Fibroblast of the aortic adventitia (primary cell): Measurements from ENCODE around the gene CBY2. TPM values are rescaled to one million over a fixed set of nuclear protein-coding genes. Genes with fewer than 3 reads are reported as not detected.
A peak's percentile ranks its signal among the peaks of the same experiment; 100 is the strongest.

ENCODE experiments used
- DNase-seq: peaks from one replicate; pipeline ENCODE4 v3.0.0-alpha.2; 2010; ENCODE audit warnings: low read depth
- H3K4me3 ChIP-seq: 2 replicates; pipeline ENCODE4 v1.5.1; 2011; ENCODE audit warnings: low read depth, mild to moderate bottlenecking, control low read depth, low read length, moderate library complexity
- total RNA-seq: library from RNA; depleted of rRNA; stranded (reverse); fragments of >200 nt; gene quantifications from 2 replicates; pipeline ENCODE4 v1.2.3, GENCODE V29; 2012; ENCODE audit warnings: low replicate concordance
- TF ChIP-seq, protein P1 (sequence below): IDR thresholded peaks from 2 replicates; pipeline ENCODE4 v1.5.1; 2011; ENCODE audit warnings: mild to moderate bottlenecking, low read length, control low read depth, inconsistent platforms; ENCODE audit not compliant: insufficient read depth

CBY2 gene
- total RNA-seq, 1 donor, result not detected

DNA sequence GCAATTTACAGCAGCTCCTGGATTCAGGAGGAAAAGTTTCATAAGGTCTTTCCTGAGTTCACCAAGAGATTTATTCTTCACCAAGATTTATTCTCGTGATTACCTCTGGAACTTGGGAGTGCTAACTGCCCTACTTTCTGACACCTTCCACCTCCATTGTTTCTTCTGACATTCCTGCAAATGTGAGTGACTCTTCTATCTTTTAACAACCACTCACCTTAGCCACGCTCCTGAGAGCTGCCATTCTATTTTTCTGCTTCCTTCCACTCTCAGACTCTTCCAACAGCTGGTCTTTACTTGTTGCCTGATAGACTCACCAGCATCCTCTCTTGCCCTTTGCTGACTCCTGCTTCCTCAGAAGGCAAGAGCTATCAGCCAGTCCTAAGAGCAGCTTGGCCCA lies 11.5 kb upstream of the CBY2 start:
- TF ChIP-seq, protein P1, sequence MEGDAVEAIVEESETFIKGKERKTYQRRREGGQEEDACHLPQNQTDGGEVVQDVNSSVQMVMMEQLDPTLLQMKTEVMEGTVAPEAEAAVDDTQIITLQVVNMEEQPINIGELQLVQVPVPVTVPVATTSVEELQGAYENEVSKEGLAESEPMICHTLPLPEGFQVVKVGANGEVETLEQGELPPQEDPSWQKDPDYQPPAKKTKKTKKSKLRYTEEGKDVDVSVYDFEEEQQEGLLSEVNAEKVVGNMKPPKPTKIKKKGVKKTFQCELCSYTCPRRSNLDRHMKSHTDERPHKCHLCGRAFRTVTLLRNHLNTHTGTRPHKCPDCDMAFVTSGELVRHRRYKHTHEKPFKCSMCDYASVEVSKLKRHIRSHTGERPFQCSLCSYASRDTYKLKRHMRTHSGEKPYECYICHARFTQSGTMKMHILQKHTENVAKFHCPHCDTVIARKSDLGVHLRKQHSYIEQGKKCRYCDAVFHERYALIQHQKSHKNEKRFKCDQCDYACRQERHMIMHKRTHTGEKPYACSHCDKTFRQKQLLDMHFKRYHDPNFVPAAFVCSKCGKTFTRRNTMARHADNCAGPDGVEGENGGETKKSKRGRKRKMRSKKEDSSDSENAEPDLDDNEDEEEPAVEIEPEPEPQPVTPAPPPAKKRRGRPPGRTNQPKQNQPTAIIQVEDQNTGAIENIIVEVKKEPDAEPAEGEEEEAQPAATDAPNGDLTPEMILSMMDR, result no peak
- no peak for DNase-seq
- no peak overlapping the region for H3K4me3 ChIP-seq

DNA sequence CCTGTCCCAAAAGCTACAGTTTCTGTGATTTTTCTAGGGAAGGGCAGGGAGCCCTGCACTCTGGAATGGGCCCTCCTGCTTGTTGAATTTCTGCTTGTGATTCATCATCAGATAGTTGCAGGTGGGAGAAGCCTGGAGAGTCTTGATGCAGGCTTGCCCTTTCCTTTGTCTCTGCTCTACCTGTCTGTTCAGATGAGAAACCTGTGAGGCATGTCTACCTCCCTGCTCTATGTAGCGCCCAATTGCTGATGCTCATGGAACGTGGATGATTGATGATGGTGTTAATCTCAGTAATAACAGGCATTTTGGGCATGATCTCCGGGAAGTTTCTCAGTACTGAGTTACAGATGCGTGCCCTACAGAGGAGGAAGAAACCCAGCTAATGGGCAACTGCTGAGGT lies 10.9 kb upstream of the CBY2 start:
- TF ChIP-seq, protein P1, result no peak
- DNase-seq, result no peak
- H3K4me3 ChIP-seq, result no peak overlapping the region

DNA sequence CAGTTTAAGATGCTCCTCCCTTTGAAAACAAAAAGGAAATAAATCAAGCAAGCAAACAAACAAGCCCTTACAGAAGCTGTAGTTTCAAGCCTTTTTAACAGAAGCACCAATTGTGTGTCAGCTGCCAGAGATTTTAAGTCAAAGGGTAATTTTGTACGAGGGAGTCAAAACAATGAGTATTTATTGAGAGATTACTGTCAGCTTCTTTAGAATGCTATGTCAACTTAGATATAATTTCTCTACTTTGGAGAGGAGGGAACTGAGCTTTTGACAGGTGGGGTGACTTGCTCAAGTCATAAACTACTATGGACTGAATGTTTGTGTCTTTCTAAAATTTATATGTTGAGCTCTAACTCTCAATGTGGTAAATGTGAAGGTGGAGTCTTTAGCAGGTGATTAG lies 10.5 kb upstream of the CBY2 start:
- TF ChIP-seq, protein P1, result no peak
- no peak overlapping the region for H3K4me3 ChIP-seq
- no peak for DNase-seq

DNA sequence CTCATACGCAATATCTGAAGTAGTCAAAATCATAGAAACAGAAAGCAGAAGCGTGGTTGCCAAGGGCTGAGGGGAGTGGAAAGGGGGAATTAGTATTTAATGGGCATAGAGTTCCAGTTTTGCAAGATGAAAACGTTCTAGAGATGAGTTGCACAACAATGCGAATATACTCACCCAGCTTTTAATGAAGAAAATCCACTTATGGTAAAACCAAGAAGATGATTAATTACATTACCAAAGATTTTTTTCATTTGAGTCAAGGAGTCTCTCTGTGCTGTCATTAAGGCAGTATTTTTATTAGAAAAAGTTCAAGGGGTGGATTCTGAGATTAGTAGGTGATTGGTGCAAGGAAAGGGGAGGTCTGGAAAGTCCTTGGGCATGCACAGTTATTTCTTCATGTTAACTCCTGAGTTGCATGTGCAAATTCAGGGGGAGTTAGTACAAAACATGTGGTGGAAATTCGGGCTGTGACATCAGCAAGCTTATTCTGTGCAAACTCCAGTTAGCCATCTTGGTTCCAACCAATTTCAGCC lies 6.9 kb upstream of the CBY2 start:
- DNase-seq, result no peak
- TF ChIP-seq, protein P1, result no peak
- H3K4me3 ChIP-seq, result no peak overlapping the region

DNA sequence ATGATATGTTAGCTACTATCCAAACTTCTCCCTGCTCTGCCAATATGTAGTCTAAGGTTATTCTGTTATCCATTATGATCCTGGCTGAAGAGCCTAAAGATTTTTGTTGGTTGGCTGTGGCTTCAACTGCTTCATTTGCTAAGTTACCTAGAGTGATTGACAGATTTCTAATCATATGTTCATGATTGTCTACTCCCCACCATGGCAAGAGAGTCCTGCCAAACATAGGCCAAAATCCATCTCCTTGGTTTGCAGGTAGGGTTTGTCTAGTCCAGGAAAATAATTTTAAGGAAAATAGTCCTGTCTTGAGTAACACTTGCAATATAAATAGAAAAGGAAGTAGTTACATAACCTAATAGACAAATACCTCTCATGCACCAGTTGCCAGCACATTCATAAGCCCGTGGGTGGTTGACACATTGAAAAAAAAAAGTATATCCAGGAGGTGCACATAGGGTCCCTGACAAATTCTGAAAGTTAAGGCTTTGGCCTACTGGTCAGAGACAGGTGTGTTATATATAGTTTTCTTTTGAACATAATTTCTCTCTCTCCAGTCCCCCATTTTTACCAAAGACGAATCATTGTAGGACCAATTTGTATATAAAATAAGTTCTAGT lies 5.4 kb upstream of the CBY2 start:
- no peak for DNase-seq

DNA sequence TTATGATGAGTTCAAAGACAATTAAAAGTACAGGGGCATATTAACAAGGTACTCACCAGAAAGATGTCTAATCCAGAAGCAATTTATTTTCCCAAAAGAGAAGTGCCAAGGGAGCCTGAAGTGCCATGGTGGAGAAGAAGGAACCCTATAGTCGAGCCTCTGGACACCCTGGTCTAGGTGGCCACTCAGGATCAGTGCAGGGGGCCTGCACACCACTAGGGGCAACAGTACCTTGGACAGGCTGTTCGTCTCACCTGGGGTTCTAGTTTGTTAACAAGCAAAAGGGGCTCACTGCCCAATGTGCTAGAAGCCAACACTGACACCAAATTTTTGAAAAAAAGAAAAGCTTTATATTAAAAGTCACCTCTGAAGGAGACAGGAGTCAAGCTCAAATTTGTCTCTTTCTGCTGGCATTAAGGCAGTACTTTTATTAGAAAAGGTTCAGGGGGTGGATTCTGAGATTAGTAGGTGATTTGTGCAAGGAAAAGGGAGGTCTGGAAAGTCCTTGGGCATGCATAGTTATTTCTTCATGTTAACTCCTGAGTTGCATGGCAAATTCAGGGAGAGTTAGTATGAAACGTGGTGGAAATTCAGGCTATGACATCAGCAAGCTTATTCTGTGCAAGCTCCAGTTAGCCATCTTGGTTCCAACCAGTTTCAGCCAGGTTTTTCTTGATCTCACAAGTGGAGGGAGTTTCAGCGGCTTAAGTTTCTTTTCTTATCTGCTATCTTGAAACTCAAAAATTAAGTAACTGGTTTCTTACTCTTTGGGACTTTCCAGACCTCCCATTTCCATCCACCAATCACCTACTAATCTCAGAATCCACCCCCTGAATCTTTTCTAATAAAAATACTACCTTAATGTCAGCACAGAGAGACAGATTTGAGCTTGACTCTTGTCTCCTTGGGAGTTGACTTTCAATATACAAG lies 884 bp upstream of the CBY2 start:
- DNase-seq, result peak; percentile 5

More for the DNA sequence above, 5.4 kb upstream of the CBY2 start:
- TF ChIP-seq, protein P1, result no peak
- no peak overlapping the region for H3K4me3 ChIP-seq

More for the DNA sequence above, 884 bp upstream of the CBY2 start:
- TF ChIP-seq, protein P1, result no peak
- H3K4me3 ChIP-seq, result no peak overlapping the region
